IMR-90 (cell line): ENCODE measurements around the gene ACTBL2. TPM values are rescaled to one million over a fixed set of nuclear protein-coding genes. Genes with fewer than 3 reads are reported as not detected.

ENCODE experiments used
- ATAC-seq: fragments of 200-7000 bp; cut with Tn5 transposase; 2 replicates; pipeline ENCODE4 v1.9.1; 2020; ENCODE audit warnings: low read depth, mild to moderate bottlenecking, moderate library complexity
- BruUV-seq: library from RNA; stranded (reverse); fragments of 400-500 nt; replicated peaks from 2 replicates; lab custom pipeline; 2021; lab: Mats Ljungman, UMichigan
- CTCF ChIA-PET: fragments of 300-600 bp; formaldehyde crosslinking; extraction: SDS; loops from one replicate; lab custom pipeline; 2021; ENCODE audit warnings: antibody characterized with exemption; lab: Yijun Ruan, JAX
- POLR2A ChIA-PET: fragments of 300-600 bp; sonication (Branson Sonifier 250); formaldehyde crosslinking; loops from one replicate; lab custom pipeline; 2022; ENCODE audit warnings: antibody characterized with exemption; ENCODE audit not compliant: unreplicated experiment; lab: Charles Lee
- DNase-seq: peaks from one replicate; pipeline ENCODE4 v3.0.0; 2013
- H2AFZ ChIP-seq: replicated peaks from 2 replicates; pipeline ENCODE3; 2013; ENCODE audit warnings: low read length, mild to moderate bottlenecking; ENCODE audit not compliant: poor library complexity
- H2AK5ac ChIP-seq: 2 replicates; pipeline ENCODE4 v1.6.1; 2013; ENCODE audit warnings: low read depth, low read length, inconsistent platforms
- H2AK9ac ChIP-seq: replicated peaks from 2 replicates; pipeline ENCODE3; 2013; ENCODE audit warnings: mild to moderate bottlenecking, low read depth, low read length, moderate library complexity; ENCODE audit not compliant: poor library complexity
- H2BK120ac ChIP-seq: 2 replicates; pipeline ENCODE4 v1.6.1; 2013; ENCODE audit warnings: low read depth, low read length, inconsistent platforms
- H2BK15ac ChIP-seq: 3 replicates; pipeline ENCODE4 v1.6.1; 2013; ENCODE audit warnings: low read depth, low read length, inconsistent platforms
- H2BK20ac ChIP-seq: 2 replicates; pipeline ENCODE4 v1.6.1; 2013; ENCODE audit warnings: low read depth, mild to moderate bottlenecking, inconsistent platforms, low read length, moderate library complexity
- H2BK5ac ChIP-seq: 2 replicates; pipeline ENCODE4 v1.6.1; 2013; ENCODE audit warnings: mild to moderate bottlenecking, low read depth, low read length, inconsistent platforms; ENCODE audit not compliant: poor library complexity, severe bottlenecking
- H3K14ac ChIP-seq: replicated peaks from 2 replicates; pipeline ENCODE4 v1.6.1; 2013; ENCODE audit warnings: low read depth, low read length, inconsistent platforms
- H3K18ac ChIP-seq: 2 replicates; pipeline ENCODE4 v1.6.1; 2013; ENCODE audit warnings: low read depth, low read length, control low read depth
- H3K23ac ChIP-seq: 2 replicates; pipeline ENCODE4 v1.6.1; 2013; ENCODE audit warnings: low read depth, low read length, inconsistent platforms
- H3K27ac ChIP-seq: 2 replicates; pipeline ENCODE4 v1.5.1; 2013; ENCODE audit warnings: mild to moderate bottlenecking, control low read depth, low read length; ENCODE audit not compliant: insufficient read depth
- H3K27me3 ChIP-seq: 2 replicates; pipeline ENCODE4 v1.6.1; 2013; ENCODE audit warnings: low read length; ENCODE audit not compliant: control insufficient read depth, insufficient read depth
- H3K36me3 ChIP-seq: 2 replicates; pipeline ENCODE4 v1.6.1; 2013; ENCODE audit warnings: low read length, mixed read lengths; ENCODE audit not compliant: control insufficient read depth, insufficient read depth
- H3K4ac ChIP-seq: 2 replicates; pipeline ENCODE4 v1.6.1; 2013; ENCODE audit warnings: low read depth, low read length, inconsistent platforms
- H3K4me1 ChIP-seq: 2 replicates; pipeline ENCODE4 v1.6.1; 2013; ENCODE audit warnings: low read length, mixed read lengths; ENCODE audit not compliant: control insufficient read depth, insufficient read depth
- H3K4me2 ChIP-seq: 2 replicates; pipeline ENCODE4 v1.6.1; 2013; ENCODE audit warnings: low read depth, mild to moderate bottlenecking, control low read depth, low read length, moderate library complexity
- H3K4me3 ChIP-seq: 2 replicates; pipeline ENCODE4 v1.5.1; 2013; ENCODE audit warnings: low read depth, mild to moderate bottlenecking, control low read depth, low read length, moderate library complexity; ENCODE audit not compliant: insufficient read depth
- H3K56ac ChIP-seq: 2 replicates; pipeline ENCODE4 v1.6.1; 2013; ENCODE audit warnings: low read length, inconsistent platforms; ENCODE audit not compliant: insufficient read depth; ENCODE audit errors: extremely low read depth
- H3K79me1 ChIP-seq, 2 experiments: 2 replicates each; pipeline ENCODE4 v1.6.1; 2013; ENCODE audit warnings: low read length in 2 of 2, inconsistent platforms in 1 of 2, low read depth in 1 of 2
- H3K9ac ChIP-seq: 2 replicates; pipeline ENCODE4 v1.6.1; 2013; ENCODE audit warnings: low read depth, low read length, control low read depth
- H3K9me1 ChIP-seq: 2 replicates; pipeline ENCODE4 v1.6.1; 2013; ENCODE audit warnings: low read length, inconsistent platforms; ENCODE audit not compliant: insufficient read depth
- H3K9me3 ChIP-seq: 2 replicates; pipeline ENCODE4 v1.6.1; 2013; ENCODE audit warnings: low read length; ENCODE audit not compliant: control insufficient read depth, insufficient read depth
- H4K20me1 ChIP-seq: 2 replicates; pipeline ENCODE4 v1.6.1; 2013; ENCODE audit warnings: low read length, inconsistent platforms; ENCODE audit not compliant: insufficient read depth
- H4K5ac ChIP-seq: 2 replicates; pipeline ENCODE4 v1.6.1; 2013; ENCODE audit warnings: mild to moderate bottlenecking, low read depth, low read length, control low read depth
- H4K8ac ChIP-seq, 2 experiments: 2 replicates each; pipeline ENCODE4 v1.6.1; 2013; ENCODE audit warnings: low read depth in 2 of 2, low read length in 2 of 2, control low read depth in 1 of 2, inconsistent platforms in 1 of 2
- H4K91ac ChIP-seq: 2 replicates; pipeline ENCODE4 v1.6.1; 2013; ENCODE audit warnings: low read depth, low read length, inconsistent platforms; ENCODE audit not compliant: insufficient read depth
- BHLHE40 ChIP-seq: fragments of 150-350 bp; IDR thresholded peaks from 2 replicates; pipeline ENCODE4 v1.6.1; 2016; ENCODE audit warnings: mild to moderate bottlenecking, low read depth, low read length
- FOS ChIP-seq: fragments of 150-350 bp; IDR thresholded peaks from 2 replicates; pipeline ENCODE4 v1.6.1; 2016; ENCODE audit warnings: low read depth, low read length
- MAZ ChIP-seq: IDR thresholded peaks from 2 replicates; pipeline ENCODE4 v1.6.1; 2012; ENCODE audit warnings: low read depth, mild to moderate bottlenecking, low read length, improper control_type of control experiment, moderate library complexity, borderline replicate concordance
- MXI1 ChIP-seq: IDR thresholded peaks from 2 replicates; pipeline ENCODE4 v1.6.1; 2012; ENCODE audit warnings: low read depth, mild to moderate bottlenecking, low read length, moderate library complexity, borderline replicate concordance
- RAD21 ChIP-seq: IDR thresholded peaks from 2 replicates; pipeline ENCODE4 v1.6.1; 2012; ENCODE audit warnings: low read length, improper control_type of control experiment
- RFX5 ChIP-seq: IDR thresholded peaks from 2 replicates; pipeline ENCODE4 v1.8.0; 2012; ENCODE audit warnings: low read depth, mild to moderate bottlenecking, low read length, moderate library complexity
- SMC3 ChIP-seq: fragments of 150-350 bp; IDR thresholded peaks from 2 replicates; pipeline ENCODE4 v1.6.1; 2016; ENCODE audit warnings: low read depth, mild to moderate bottlenecking, antibody characterized with exemption, low read length, moderate library complexity
- WGBS, 2 experiments: methylation state at CpG; one replicate each; pipeline versions ENCODE4 v1.1.5 to v1.1.7; 2013; ENCODE audit warnings: missing lambda C conversion rate in 2 of 2; ENCODE audit not compliant: insufficient read length in 1 of 2; ENCODE audit errors: extremely low coverage in 2 of 2; 5-methylcytosine and 5-hydroxymethylcytosine counted together
- dilution Hi-C: fragments of 300-500 bp; cut with HindIII; formaldehyde crosslinking; loops from one replicate; pipeline ENCODE4 v1.14.3; 2018; ENCODE audit warnings: low sequenced_read_pairs; ENCODE audit not compliant: unreplicated experiment
- in situ Hi-C: fragments of 300-500 bp; cut with MboI; formaldehyde crosslinking; loops from 3 replicates; pipeline ENCODE4 v1.14.3; 2019; ENCODE audit warnings: low sequenced_read_pairs, inconsistent platforms, mixed read lengths
- intact Hi-C: fragments of 100-400 bp; cut with micrococcal nuclease; formaldehyde crosslinking; loops from 2 replicates; pipeline ENCODE4 v1.10.0; 2022
- polyA plus RNA-seq, 3 experiments: library from polyadenylated mRNA; depleted of rRNA; stranded (reverse); fragments of >200 nt; gene quantifications; 2 replicates each; pipeline ENCODE4 v1.2.3, GENCODE V29; 2012; ENCODE audit warnings: low replicate concordance in 1 of 3
- total RNA-seq: library from RNA; depleted of rRNA; stranded (reverse); fragments of >200 nt; gene quantifications from 2 replicates; pipeline ENCODE4 v1.2.3, GENCODE V29; 2012
- TF ChIP-seq, protein P1 (sequence below): fragments of 150-350 bp; IDR thresholded peaks from 2 replicates; pipeline ENCODE4 v1.6.1; 2016; ENCODE audit warnings: low read depth, mild to moderate bottlenecking, low read length, moderate library complexity, borderline replicate concordance

The ACTBL2 gene
- total and polyA plus RNA-seq, 2 of the 4 experiments (the other 2 are of a cell fraction), result 0.29 to 1.6 TPM

DNA sequence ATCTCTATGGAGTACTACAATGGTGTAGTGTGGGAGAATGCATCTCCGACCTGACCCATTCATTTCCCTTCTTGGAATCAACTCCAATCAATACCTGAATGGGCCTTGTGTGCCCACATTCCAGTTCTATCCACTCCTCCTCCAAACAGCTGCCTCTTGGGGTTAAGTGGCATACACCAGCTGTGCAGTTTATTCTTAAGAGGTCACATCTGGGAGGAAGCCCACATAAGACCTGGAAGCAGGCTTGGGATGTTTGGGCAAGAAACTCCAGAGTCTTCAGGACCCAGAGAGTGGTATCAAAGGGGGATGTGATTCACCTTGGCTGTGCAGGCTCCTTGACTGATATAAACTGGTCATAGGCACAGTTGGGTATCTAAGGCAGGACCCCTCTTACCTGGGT lies 46.0 kb downstream of the ACTBL2 start:
- 0 out of 2 replicates have a peak overlapping the region, but pooled peaks have one; percentile 4 for H3K56ac ChIP-seq
- intact Hi-C loops, result loop anchor here (5.0 kb wide), 1 partner anchor 54 kb away; no protein-coding TSS in a partner anchor
- H3K9me3 ChIP-seq, result no peaks in the 10 kb centered on the region
- H4K5ac ChIP-seq, result peak overlapping the region; percentile 96
- BruUV-seq, result no TSS peak
- peaks cover 21% of the 10 kb centered on the region for H3K9me1 ChIP-seq
- peak overlapping the region; percentile 39 for H2AK9ac ChIP-seq
- no peaks in the 10 kb centered on the region for H3K36me3 ChIP-seq
- H3K4me1 ChIP-seq, result peaks cover 35% of the 10 kb centered on the region
- TF ChIP-seq MAZ, result no peak
- no peak for TF ChIP-seq SMC3
- TF ChIP-seq FOS, result no peak
- TF ChIP-seq MXI1, result no peak
- TF ChIP-seq RFX5, result no peak
- no peak for TF ChIP-seq BHLHE40
- TF ChIP-seq RAD21, result no peak
- TF ChIP-seq, protein P1, sequence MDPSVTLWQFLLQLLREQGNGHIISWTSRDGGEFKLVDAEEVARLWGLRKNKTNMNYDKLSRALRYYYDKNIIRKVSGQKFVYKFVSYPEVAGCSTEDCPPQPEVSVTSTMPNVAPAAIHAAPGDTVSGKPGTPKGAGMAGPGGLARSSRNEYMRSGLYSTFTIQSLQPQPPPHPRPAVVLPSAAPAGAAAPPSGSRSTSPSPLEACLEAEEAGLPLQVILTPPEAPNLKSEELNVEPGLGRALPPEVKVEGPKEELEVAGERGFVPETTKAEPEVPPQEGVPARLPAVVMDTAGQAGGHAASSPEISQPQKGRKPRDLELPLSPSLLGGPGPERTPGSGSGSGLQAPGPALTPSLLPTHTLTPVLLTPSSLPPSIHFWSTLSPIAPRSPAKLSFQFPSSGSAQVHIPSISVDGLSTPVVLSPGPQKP, result no peak
- CTCF ChIA-PET, result no interaction called here
- H4K91ac ChIP-seq, result peak overlapping the region; percentile 93
- no peak overlapping the region for H3K4me3 ChIP-seq
- WGBS, 2 experiments, result no CpG with 5 or more reads among the region's 1 CpG
- H2BK15ac ChIP-seq, result peak overlapping the region; percentile 89
- ATAC-seq (no peak), DNase-seq (no peak)
- peak overlapping the region; percentile 98 for H2BK120ac ChIP-seq
- H3K27me3 ChIP-seq, result no peaks in the 10 kb centered on the region
- peak overlapping the region; percentile 88 for H3K14ac ChIP-seq
- H2AFZ ChIP-seq, result no peak overlapping the region
- peak overlapping the region; percentile 92 for H3K18ac ChIP-seq
- peak overlapping the region; percentile 100 for H2BK20ac ChIP-seq
- dilution Hi-C loops, result no loop called here
- H3K27ac ChIP-seq, result peak overlapping the region; percentile 53; the same call in 1 of the 2 replicates
- POLR2A ChIA-PET, result no interaction called here
- no peaks in the 10 kb centered on the region for H4K20me1 ChIP-seq
- in situ Hi-C loops, result no loop called here
- H3K4me2 ChIP-seq, result no peak overlapping the region
- H4K8ac ChIP-seq, result peak overlapping the region; percentile 41 to 83; a peak in 3 of 4 replicates
- H3K9ac ChIP-seq, result no peak overlapping the region
- peaks cover 0 to 12% of the 10 kb centered on the region in 2 experiments; a peak in 1 of 4 replicates for H3K79me1 ChIP-seq
- peak overlapping the region; percentile 74 for H3K23ac ChIP-seq
- peak overlapping the region; percentile 85 for H2BK5ac ChIP-seq
- H2AK5ac ChIP-seq, result peak overlapping the region; percentile 98
- H3K4ac ChIP-seq, result peak overlapping the region; percentile 98
